GM21447 (cell line): Measurements from ENCODE around the gene PLCG2.

ENCODE experiments used
- ATAC-seq: cut with Tn5 transposase; IDR thresholded peaks from one replicate; pipeline ENCODE4 v1.9.1; 2021; ENCODE audit not compliant: unreplicated experiment

PLCG2 gene

DNA sequence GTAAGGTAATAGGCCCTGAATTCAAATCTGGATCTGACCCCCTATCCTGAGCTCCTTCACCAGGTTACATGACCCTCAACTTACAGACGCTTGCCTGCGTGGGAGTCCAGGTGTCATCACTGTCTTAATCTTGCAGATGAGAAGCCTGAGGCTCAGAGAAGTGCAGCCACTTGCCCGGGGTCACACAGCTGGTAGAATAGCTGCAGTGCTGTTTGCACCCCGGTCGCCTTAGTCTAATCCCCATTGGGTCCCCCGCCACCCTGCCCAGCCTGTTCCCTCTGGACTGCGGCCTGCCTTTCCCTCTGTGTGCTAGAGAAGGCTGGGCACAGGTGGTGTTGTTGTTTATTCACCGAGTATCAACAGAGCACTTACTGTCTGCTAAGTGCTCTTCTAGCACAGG is 125.2 kb downstream of the PLCG2 start:
- ATAC-seq, result no peak

DNA sequence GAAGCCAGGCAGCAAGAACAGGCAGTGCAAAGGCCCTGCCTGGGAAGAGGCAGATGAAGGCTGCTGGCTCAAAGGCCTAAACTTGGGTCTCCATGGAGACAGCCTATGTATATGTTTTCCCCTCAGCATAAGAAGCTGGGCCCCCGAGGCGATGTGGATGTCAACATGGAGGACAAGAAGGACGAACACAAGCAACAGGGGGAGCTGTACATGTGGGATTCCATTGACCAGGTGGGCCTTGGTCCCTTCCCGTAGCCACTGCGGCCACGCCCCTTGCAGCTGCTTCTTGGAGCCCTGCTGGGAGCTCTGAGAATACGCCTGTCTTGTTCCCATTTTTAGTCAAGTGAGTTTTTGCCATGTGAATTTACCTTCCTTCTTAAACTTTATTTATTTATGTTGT is 126.2 kb downstream of the PLCG2 start:
- ATAC-seq, result no peak

DNA sequence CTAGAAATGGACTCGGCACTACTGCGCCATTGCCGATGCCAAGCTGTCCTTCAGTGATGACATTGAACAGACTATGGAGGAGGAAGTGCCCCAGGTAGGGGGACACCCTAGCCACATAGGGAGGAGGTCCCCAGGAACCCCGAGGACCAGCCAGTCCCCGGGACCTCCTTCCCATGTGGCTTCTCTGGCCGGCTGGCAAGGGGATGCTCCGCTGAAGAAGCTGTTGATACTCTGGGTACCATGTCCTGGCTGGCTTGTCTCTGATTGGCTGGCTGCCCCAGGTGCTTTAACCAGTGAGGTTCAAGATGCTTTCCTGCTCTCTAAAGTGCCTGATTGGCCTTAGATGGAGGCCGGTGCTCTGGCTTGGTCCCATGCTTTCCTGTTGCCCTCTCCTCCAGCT is 128.6 kb downstream of the PLCG2 start:
- ATAC-seq, result no peak

DNA sequence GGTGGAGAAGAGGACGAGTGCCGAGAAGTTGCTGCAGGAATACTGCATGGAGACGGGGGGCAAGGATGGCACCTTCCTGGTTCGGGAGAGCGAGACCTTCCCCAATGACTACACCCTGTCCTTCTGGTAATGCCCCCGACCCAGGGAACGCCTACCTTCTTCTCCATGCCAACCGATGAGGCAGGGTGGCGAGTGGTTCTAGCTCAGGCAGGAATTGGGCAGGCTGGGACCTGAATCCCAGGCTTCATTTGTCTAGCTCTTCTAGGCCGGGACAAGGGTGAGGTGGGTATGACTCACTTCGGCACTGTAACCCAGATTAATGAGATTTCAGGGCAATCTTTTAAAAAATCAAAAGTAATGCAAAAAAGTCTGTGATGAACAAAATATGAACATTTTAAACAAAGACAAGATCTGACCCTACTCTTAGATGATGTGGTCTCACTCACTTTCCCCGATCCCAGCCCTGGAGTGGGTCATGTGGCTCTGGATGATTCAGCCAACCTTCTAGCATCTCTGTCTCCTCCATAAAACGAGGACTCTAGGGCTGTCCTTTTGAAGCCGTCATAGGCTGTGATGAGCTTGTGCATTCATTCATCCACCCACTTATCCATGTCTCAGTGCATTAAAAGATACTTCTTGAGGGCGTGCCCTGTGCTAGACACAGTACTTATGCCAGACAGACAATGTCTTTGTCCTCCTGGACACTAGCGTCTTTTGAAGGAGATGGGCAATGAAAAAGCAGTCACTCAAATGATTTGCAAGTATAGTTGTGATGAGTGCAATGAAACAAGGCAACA is 129.6 kb downstream of the PLCG2 start:
- ATAC-seq, result no peak

DNA sequence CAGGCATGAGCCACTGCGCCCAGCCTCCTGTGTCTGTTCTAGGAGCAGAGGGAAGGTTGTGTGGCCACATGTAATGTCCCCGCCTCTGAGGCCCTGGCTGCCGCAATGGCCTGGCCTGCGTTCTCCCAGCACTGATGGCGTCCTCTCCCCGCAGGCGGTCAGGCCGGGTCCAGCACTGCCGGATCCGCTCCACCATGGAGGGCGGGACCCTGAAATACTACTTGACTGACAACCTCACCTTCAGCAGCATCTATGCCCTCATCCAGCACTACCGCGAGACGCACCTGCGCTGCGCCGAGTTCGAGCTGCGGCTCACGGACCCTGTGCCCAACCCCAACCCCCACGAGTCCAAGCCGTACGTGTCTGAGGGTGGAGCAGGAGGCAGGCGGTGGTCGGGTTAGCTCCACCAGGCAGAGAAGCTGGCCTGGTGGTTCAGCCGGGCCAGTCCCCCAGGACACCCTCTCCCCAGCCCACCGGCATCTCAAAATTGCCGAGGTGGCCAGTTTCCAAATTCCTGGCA is 131.3 kb downstream of the PLCG2 start:
- no peak for ATAC-seq

DNA sequence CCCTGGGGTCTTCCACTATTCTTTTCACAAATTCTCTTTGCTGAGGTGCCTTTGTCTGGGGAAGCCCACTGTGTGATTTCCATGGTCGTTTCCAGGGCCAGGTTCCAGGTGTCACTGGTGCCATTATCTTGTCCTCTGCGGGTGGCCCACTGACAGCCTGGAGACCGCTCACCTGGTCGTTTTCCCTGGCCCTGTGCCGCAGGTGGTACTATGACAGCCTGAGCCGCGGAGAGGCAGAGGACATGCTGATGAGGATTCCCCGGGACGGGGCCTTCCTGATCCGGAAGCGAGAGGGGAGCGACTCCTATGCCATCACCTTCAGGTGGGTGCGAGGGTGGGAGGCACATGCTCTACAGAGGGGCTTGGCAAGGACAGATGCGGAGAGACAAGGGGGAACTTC is 133.3 kb downstream of the PLCG2 start:
- ATAC-seq, result no peak

DNA sequence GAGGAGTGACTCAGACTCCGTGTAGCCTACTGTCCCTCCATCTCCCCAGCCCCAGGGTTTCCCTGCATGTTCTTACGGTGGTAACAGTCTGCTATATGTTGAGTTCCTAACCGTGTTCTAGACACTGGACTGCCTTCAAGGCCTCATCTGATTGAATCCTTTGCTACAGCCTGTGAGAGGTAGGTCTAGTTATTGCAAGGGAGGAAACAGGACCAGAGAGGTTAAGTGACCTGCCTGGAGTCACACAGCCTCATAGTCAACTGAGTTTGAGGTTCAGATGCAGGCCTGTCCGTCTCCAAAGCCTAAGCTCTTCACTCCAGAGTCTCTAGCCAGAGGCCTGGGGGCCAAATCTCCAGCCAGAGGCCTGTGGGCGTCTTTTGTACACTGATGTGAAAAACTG is 134.1 kb downstream of the PLCG2 start:
- no peak for ATAC-seq

DNA sequence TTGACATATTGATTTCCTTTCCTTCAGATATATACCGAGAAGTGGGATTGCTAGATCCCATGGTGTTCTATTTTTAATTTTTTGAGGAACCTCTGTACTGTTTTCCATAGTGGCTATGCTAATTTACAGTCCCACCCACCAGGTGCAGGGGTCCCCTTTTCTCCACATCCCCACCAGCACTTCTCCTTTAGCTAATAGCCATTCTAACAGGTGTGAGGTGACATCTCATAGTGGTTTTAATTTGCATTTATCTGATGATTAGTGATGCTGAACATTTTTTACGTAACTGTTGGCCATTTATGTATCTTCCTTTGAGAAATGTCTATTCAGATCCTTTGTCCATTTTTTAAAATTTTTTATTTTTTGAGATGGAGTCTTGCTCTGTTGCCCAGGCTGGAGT is 138.3 kb downstream of the PLCG2 start:
- no peak for ATAC-seq

DNA sequence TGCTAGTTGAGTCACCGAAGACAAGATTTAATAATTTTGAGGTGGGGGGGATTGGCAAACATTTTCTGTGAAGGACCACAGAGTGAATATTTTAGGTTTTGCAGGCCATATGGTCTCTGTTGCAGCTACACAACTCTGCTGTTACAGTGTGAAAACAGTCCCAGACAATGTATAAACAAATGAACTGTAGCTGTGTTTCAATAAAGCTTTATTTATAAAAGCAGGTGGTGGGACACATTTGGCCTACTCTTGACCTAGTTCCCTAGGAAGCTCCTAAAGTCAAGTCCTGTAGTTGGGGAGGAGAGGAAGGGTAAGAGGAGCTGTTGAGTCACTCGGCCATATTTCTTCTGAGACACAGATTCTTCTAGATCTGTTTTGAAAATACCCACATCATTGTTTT is 139.8 kb downstream of the PLCG2 start:
- no peak for ATAC-seq

DNA sequence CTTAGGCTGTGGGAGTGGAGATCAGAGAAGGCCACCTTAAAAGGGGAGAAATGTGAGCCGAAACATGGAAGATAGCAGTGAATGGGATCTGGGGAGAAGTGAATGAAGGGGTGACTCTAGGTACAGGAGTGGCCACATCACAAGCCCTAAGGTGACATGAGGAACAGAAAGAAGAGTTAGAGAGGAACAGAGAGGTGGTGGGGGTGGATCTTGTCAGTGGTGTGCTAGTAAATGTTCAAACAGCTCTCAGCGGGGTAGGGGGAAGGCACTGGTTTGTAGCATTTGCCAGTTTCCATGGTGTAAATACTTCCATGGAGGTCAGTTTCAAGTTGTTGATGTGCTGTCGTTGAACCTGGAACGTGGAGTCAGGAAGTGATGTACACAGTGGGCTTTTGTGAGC is 141.4 kb downstream of the PLCG2 start:
- no peak for ATAC-seq

DNA sequence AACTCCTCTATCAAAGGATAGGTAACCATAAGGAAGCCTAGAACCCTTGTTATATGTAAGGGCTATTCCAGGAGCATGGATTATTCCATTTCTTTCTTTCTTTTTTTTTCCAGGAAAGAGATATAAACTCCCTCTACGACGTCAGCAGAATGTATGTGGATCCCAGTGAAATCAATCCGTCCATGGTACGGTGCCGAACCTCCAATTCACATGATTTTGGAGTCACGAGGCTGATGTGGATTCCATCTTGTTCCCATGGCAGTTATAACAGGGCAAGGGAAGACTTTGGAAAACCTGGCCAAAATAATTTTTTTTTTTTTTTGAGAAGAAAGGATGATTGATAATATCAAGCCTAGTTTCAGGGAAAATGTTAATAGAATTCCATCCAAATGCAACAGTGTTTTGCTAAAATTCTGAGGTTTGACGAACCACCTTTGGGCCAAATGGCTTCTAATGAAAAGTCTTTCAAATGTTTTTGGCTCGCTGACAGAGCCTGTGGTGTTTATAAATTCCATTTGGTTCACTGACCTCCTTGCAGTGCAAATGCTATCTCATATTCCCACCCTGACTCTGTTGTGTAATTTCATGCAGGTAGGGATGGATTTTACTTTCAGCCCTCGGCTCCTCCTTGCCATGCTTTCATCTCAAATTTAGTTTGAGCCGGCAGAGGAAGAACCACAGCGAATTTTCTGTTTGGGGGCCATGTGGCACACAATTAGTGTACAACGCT is 142.2 kb downstream of the PLCG2 start:
- no peak for ATAC-seq

DNA sequence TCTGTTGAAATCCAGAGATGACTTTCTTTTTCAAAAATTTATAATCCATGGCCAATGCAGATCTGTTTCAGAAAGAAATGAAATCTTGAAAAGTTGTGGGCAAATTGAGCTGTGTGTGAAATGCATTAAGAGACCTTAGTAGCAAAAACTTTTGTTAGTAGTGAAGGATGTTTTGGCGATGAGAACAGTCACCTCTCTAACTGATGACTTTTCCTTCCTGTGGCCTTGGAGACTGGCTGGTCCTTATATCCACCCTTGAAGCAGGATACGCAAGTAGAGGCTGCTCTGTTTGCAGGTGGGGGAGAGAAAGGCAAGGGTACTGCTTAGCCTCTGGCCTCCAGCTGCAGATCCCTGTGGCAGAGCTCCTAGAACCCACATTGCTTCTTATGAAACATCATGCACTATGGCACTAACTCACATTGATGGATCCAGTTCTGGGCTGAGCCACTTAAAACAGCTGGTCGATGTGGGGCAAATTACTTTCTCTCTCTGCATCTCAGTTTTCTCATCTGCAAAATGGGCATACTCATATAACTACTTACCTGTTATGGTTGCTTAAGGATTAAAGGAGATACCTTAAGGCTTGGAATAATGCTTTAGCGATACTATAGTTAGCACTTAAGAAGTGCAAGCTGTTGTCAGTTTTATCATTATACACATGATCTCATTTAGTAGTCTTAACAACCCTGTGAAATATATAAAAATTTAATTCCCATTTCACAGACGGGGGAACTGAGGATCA is 142.9 kb downstream of the PLCG2 start:
- ATAC-seq, result no peak

DNA sequence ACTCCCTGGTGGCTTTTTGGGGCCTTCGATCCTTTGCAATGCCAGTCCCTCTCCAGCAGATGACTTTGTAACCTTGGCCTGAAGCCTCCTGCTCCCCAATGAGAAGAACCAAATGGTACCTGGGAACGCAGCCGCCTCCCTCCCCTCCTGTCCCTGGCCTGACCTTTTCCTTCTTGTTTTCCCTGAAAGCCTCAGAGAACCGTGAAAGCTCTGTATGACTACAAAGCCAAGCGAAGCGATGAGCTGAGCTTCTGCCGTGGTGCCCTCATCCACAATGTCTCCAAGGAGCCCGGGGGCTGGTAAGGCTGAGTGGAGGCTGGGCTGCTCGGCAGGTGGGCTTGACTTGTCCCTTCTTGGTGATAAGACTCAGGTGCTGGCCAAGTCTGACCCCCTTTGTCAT is 144.2 kb downstream of the PLCG2 start:
- no peak for ATAC-seq

DNA sequence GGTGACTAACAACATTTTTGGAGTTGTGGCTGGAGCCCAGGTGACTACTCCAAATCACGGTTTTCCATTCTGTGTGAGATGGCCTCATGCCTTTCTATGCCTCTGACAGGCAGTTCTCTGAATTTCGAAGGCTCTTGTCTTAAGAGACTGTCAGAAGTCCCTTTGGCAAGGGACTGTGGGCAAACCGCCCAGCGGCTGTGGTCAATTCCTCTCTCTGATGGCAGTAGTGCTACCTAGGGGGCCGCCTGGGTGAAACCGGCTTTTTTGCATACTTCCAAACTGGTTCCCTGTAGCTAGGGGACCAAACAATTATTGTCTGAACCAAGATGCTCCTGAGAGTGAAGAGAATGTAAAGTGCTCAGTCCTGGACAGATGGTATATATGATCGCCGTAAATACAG is 145.9 kb downstream of the PLCG2 start:
- no peak for ATAC-seq

DNA sequence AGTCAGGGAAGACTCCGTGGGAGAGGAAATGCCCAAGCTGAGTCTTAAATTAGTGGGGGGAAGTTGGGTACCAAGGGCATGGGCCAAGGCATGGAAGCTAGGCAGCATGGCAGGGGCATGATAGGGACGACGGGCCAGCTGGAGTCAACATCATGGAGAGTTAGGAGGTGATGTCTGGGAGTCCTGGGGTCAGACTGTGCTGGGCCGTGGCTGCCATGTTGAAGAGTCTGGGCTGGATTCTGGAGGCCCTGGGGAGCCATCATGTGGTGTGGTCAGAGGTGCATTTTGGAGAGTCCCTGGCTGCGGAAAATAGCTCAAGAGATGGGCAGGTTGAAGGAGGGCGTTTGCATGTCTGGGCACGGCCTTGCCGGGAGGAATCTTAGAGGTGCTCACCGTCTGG is 146.9 kb downstream of the PLCG2 start:
- ATAC-seq, result no peak

DNA sequence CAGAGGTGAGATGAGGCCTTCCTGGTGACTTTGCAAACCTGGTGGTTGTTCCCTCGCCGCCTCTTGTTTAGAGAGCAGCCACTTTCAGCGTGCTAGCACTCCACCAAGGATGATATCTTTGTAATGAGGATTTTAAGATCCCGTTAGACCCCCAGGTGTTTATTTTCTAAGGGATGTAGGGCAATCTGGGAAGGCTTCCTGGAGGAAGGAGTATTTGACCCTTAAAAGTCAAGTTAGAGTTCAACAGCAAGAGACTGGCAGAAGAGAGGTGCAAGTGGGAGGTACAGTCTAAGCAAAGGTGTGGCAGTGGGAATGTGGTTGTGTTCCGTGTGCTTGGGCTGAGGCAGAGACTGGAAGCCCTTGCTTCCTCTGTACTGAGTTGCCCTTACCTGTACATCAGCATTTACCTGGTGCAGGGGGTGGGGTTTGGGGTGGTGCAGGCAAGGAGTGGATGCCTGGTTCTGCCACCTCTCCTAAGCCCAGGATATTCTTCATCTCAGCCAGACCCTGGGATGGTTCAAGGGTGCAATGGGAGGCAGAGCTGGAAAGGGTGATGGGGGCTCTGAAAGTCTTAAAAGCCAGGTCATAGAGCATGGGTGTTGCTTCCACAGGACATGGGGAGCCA is 148.6 kb downstream of the PLCG2 start:
- ATAC-seq, result no peak

DNA sequence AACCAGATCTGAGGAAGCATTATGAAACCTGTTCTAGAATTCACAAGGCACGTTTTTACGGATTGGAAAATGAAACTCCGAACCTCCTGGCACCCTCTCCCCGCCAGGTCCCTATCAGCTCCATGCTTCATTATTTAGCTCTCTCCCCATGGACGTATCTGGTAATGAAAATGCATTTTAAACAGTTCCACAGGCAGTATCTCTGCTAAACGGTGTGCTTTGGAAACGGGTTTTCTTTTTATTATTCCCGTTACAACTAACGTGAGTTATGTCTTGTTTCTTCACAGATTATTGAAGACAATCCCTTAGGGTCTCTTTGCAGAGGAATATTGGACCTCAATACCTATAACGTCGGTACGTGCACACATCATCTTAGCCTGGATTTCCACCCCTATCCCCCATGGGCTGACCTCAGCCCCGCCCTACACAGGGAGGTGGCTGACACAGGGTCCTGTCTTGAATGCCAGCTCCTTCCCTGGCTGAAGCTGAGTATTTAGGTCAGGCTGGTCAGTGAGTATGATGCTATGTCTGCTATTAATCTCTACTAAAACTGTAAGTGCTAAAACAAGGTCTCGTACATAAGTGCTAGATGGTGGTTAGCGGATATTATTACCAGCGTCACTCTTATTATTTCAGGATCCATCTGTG is 149.3 kb downstream of the PLCG2 start:
- no peak for ATAC-seq

DNA sequence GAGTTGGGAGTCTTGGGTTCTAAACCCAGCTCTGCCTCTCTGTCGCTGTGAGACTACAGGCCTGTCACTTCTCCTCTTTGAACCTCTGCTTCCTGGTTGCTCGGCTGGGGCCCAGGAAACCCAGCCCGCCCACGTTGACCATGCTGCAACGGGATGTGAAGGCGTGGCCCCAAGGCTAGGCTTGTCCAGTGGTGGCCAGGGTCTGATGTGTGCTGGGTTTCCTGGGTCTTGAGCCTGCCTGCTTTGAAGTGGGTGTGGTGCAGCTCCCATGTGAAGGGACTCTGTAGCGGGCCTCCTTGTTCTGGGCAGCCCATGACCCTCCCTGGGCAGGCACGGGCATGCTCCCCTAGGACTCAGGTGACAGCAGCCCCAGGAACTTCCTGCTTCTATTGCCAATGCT is 149.9 kb downstream of the PLCG2 start:
- no peak for ATAC-seq

DNA sequence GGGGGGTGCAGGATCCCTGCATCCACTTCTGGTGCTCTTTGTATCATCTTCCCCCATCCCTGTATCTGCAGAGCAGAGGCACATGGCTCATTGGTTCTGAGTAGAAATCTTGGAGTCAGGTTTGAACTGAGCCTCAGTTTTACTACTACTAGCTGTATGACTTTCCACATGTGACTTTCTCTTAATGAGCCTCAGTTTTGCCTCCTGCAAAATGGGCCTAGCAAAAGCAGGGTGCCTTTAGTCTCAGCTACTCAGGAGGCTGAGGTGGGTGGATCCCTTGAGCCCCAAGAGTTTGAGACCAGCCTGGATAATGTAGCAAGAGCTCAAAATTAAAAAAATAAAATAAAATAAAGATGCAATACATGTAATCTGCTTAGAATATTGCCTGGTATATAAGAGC is 150.8 kb downstream of the PLCG2 start:
- no peak for ATAC-seq

DNA sequence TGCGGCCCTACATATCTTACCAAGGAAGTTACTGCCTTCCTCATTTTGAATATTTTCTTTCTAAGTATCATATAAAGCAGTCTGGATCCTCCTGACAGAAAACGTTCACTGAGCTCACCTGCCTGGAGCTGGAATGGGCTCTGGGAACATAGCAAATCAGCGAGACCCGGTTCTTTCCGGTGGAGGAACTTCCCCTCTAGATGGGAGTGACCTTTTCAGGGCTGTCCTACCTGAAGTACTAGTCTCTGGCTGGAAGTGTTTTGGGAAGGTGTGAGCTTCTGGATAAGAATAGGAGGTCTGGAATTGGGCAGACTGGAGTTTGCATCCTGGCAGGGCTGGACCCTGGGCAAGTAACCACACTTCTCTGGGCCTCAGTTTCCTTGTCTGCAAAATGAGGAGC is 152.8 kb downstream of the PLCG2 start:
- no peak for ATAC-seq

DNA sequence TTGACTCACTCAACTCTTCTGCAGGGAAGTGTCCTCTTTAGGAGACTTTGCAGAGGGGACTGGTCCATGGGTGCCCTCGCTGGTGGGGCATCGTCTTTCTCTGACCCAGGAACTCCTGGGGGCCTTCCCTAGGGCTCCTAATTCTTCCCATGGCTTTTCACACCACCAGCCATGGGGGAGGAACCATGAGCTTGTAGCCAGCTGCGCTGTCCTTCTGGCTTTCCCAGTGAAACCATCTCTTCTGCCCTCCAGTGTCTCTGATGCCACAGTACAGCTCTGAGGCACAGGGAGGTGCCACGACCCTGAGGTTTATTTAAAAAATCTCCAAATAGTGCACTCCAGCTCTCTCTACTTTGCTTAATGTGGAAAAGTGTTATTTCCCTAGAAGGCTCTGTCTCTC is 153.6 kb downstream of the PLCG2 start:
- ATAC-seq, result no peak
